ENCODE data around the gene GJA10.

Gene GJA10

GRCh38 chr6:89917216-89917615 lies 22.9 kb downstream of the GJA10 start:
- no peak for DNase-seq (ENCODE audit: low read depth)

GRCh38 chr6:89917801-89918366 lies 23.6 kb downstream of the GJA10 start:
- no peak for DNase-seq (ENCODE audit: low read depth)

- no peak for DNase-seq (ENCODE audit: low read depth)
Observed at GRCh38 chr6:89921197-89921596, 26.9 kb downstream of the GJA10 start.

GRCh38 chr6:89921691-89922090 lies 27.4 kb downstream of the GJA10 start:
- no peak for DNase-seq (ENCODE audit: low read depth)

GRCh38 chr6:89924231-89924630 lies 30.0 kb downstream of the GJA10 start:
- DNase-seq (ENCODE audit: low read depth), result no peak

- no peak for DNase-seq (ENCODE audit: low read depth)
Observed at GRCh38 chr6:89925826-89926225, 31.6 kb downstream of the GJA10 start.

GRCh38 chr6:89927264-89927663 lies 33.0 kb downstream of the GJA10 start:
- DNase-seq (ENCODE audit: low read depth), result no peak

- no peak for DNase-seq (ENCODE audit: low read depth)
Observed at GRCh38 chr6:89927791-89928550, 33.7 kb downstream of the GJA10 start.

GRCh38 chr6:89928604-89929003 lies 34.3 kb downstream of the GJA10 start:
- DNase-seq (ENCODE audit: low read depth), result no peak

- DNase-seq (ENCODE audit: low read depth), result no peak
Observed at GRCh38 chr6:89930789-89931188, 36.5 kb downstream of the GJA10 start.

GRCh38 chr6:89932245-89932802 lies 38.1 kb downstream of the GJA10 start:
- no peak for DNase-seq (ENCODE audit: low read depth)

GRCh38 chr6:89934685-89935366 lies 40.6 kb downstream of the GJA10 start:
- no peak for DNase-seq (ENCODE audit: low read depth)

GRCh38 chr6:89936177-89936576 lies 41.9 kb downstream of the GJA10 start:
- no peak for DNase-seq (ENCODE audit: low read depth)

- no peak for DNase-seq (ENCODE audit: low read depth)
Observed at GRCh38 chr6:89938014-89938413, 43.7 kb downstream of the GJA10 start.

- no peak for DNase-seq (ENCODE audit: low read depth)
Observed at GRCh38 chr6:89939144-89939543, 44.9 kb downstream of the GJA10 start.

- peak; percentile 38 for DNase-seq (ENCODE audit: low read depth)
Observed at GRCh38 chr6:89940225-89941027, 46.2 kb downstream of the GJA10 start.

GRCh38 chr6:89941031-89941762 lies 46.9 kb downstream of the GJA10 start:
- no peak for DNase-seq (ENCODE audit: low read depth)

- DNase-seq (ENCODE audit: low read depth), result no peak
Observed at GRCh38 chr6:89941763-89942497, 47.7 kb downstream of the GJA10 start.

- DNase-seq (ENCODE audit: low read depth), result no peak
Observed at GRCh38 chr6:89942601-89943000, 48.3 kb downstream of the GJA10 start.

- no peak for DNase-seq (ENCODE audit: low read depth)
Observed at GRCh38 chr6:89944181-89944755, 50.0 kb downstream of the GJA10 start.
